Activated T-cell treated with anti-CD3 and anti-CD28 coated beads for 48 hours (primary cell): ENCODE results near the gene GOLGA7B.

Experiments used
- DNase-seq: peaks from one replicate; pipeline ENCODE4 v3.0.0-alpha.2; 2020; ENCODE audit warnings: low read depth

The GOLGA7B gene

GRCh38 chr10:97868134-97868685, 18.6 kb downstream of the GOLGA7B start:
- DNase-seq = no peak

DNA sequence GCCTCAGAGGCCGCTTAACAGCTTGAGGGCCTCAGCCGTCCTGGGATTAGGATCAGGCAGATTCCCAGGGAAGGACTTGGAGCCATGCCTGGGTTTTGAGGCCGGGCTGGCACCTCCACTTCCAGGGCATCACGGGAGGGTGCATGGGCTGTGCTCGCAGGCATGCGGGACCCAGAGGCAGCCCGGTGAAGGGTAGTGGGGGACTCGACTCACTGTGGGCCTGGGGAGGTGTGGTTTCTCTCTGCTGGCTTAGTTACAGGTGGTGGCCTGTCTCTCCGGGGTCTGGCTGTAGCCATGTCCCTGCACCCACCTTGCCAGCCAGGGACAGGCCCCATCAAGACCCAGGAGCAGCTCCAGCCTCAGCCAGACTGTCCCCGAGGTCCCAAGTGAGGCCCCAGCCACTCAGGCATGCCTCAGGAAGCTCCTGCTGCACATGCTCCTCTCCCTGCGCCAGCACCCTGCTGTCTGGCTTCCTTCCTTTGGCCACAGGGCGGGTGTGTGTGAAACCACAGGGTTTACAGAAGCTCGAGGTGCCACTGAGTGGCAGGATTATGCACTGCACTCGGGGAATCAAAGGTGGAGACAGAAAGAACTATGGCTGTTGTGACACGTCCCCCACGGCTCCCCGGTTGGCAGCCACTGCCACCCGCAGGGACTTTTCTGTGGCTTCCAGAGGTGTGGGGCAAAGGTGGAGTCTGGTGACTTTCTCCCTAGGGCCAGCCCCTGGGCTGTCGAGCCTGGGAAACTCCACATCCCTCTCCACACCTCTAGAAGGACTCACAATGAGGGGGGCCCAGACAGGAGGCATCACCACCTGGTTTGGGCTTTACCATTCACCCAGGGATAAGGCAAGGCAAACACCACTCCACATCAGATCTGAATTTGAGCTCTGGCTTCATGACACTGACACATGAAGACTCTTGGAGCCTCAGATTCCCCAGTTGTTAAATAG, 19.7 kb downstream of the GOLGA7B start:
- peak; percentile 74 for DNase-seq

- DNase-seq = no peak
Observed at GRCh38 chr10:97870990-97871389, 21.3 kb downstream of the GOLGA7B start.

DNA sequence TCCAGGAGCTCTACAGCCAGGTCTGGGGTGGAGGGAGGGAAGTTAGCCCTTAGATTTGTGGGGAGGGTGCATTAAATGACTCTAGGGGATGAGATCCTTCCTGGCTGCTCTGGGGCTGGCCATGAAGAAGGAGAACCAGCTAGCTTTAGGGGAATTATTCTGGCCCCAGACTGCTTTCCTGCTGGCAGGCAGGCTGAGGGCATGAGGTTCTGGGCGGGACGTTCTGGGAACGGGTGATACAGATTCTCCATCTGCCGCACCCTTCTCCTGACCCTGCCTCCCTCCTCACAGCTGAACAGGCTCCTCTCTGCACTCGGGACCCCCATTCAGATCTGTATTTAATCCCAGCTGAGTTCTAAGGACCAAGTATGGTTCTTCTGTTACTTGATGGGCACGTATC, 23.9 kb downstream of the GOLGA7B start:
- DNase-seq = no peak

DNA sequence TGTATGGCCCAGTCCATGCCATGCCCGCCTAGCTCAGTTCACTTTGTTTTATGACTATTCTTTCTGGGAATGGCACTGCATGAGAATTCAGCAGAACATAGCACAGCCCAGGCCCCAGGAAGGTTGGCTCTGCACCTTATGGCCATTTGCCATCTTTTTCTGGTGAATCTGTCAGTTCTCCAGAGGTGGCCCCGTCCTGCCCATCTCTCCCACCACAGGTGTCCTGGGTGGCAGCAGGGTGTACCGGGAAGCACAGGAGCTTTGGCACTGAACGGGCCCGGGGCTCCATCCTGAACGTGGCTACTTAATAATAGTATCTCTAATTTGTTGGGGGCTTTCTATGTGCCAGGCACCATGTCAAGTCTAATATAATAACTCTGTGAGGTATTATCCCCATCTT, 24.7 kb downstream of the GOLGA7B start:
- no peak for DNase-seq

DNA sequence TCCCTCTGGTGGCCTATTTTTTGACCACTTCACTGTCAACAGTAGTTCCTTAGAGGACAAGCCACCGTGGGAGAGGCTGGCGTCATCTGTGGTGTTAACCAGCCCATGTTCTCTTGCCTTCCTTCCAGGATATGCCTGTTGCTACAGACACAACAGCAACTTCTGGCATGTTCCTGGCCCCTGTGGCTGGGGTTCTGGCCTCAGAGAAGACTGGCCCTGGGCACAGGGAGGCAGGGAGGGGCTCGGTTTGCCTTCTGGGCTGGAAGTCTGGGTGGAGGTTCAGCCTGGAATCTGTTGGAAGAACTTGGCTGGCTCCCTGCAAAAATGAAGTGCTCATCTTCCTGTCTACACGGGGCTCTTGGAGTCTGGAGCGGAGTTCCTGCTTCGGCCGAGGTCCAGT, 25.7 kb downstream of the GOLGA7B start:
- no peak for DNase-seq

DNA sequence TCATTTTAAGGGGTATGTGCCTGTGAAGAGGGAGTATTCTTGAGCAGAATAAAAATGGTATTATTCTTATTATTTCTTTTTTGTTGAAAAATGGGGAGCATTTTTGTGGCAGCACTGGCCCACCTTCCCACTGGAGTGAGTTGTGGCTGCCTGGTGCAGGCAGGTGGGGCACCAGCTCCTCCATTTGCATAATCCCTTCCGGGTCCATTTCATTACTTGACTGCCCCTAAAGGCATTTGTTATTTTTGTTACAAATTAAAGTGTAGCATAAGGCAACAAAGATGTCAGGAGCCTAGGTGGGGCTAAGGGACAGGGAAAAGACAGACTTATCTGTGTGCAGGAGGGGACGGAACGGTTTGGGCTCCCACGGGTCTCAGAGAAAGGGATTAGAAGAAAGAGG, 26.8 kb downstream of the GOLGA7B start:
- DNase-seq = no peak

DNA sequence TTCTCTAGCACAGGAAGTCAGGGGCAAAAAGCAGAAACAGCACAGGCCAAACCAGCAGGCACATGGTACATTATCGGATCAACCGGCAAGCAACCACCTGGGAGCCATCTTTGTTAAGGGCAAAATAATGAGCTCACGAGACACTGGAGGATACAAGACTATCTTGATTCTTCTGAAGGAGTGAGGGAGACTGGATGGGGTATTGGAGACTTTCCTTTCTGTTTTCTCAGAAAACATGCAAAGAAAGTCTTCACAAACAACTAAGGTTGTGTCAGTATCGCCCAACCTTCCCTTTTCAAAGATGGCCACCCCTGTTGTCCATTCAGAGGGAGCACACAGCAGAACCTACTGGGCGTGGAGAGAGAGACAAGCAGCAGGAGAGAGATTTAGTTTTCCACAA, 29.6 kb downstream of the GOLGA7B start:
- DNase-seq = no peak

DNA sequence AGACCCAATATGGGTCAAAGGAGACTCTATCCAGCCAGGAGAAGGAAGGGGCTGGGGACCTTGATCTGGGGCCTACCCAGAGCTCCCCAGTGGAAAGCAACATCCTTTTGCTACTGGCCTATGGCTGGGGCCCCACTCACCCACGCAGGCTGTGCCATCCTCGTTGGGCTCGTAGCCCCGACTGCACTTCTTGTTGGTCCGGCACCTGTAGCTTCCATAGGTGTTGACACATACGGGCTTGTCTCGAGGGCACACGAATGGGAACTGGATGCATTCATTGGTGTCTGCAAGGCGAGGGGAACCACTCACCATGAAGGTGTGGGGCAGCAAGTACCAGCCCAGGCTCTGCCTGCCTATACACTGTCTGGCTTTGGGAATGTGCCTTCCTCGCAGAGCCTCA, 30.5 kb downstream of the GOLGA7B start:
- no peak for DNase-seq

GRCh38 chr10:97882142-97883091, 32.8 kb downstream of the GOLGA7B start:
- DNase-seq = peak; percentile 20

DNA sequence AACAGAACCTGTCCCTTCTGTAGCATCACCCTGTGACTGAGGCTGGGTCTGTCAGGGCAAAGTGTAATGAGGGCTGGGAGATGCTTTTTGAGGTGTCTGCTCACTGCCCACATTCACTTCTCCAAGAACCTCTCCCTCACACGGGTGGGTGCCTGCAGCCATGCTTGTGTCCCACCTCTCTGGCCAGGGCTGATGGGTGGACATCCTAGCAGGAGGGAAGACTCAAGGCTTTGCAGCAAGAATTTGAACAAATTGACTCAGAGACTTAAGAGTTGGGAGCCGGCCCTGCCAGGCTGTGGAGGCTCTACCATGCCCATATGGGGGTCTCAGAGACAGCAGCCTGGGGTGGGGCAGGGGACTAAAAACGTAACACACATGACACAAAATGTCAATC, 33.4 kb downstream of the GOLGA7B start:
- DNase-seq = no peak

GRCh38 chr10:97886286-97886685, 36.6 kb downstream of the GOLGA7B start:
- DNase-seq = no peak

GRCh38 chr10:97887399-97887798, 37.8 kb downstream of the GOLGA7B start:
- no peak for DNase-seq

DNA sequence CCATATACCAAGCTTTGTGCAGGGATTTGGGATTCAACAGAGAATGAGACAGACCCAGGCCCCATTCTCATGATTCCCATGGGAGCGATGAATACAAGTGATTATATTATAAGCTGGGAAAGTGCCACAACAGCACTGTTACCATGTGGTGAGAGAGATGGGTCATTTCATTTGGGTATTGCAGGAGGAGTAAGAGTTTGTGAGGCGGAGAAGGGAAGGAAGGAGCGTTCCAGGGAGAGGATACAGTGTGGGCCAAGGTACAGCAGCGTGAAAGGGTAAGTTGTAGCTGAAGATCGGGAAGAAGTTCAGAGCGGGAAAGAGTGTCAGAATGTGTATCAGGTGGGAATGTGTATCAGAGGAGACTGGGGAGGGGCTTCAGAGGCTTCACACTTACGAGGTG, 38.5 kb downstream of the GOLGA7B start:
- no peak for DNase-seq

GRCh38 chr10:97888641-97889262, 39.1 kb downstream of the GOLGA7B start:
- no peak for DNase-seq

DNA sequence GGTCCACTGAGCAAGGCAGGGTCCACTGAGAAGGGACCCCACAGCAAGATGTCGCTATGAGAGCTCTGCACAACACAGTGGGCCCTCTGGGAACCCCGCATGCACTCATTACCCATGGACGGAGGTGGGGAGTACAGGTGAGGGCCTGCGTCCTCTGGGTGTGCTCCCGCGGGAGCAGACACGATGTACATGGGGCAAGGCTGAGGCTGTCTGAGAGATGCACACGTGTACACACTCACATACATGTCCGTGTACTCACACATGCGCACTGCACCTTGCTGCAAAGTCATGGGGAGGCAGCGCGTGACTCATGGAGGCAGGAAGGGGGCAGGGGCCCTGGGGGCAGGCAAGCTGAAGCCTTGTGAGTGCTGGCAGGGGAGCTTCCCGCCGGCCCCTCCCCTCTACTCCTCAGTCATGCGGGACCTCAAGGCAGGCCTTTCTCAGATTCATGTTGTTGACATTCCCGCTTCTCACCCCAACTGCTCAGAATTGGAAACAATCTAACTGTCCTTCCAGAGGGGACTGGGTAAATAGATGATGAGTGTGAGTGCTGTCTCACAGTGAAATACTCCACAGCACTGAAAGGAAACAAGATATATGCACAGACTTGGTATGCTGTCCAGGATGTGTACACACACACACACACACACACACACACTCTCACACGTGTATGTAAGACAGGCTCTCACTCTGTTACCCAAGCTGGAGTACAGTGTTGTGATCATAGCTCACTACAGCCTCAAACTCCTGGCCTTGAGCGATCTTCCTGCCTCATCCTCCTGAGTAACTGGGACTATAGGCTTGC, 40.0 kb downstream of the GOLGA7B start:
- peak; percentile 8 for DNase-seq

- DNase-seq = no peak
Observed at GRCh38 chr10:97891497-97892167, 42.0 kb downstream of the GOLGA7B start.

- DNase-seq = no peak
Observed at GRCh38 chr10:97892506-97892905, 42.9 kb downstream of the GOLGA7B start.

DNA sequence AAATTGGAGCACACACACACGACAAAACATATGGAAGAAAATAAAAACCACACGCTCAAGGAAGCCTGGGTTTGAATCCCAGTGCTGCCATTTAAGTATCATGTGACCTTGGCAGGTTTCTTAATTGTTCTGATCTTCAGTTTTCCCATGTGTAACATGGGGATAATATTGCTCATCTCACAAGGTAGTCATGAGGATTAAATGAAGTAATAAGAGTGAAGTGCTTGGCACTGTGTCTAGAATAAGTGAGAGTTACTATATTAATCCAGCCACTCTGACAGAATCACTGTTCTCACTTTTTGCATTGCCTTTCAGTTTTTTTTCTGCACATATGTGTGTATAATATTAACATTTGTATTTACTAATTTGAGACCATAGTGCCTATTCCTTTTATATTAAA, 43.3 kb downstream of the GOLGA7B start:
- no peak for DNase-seq

- DNase-seq = no peak
Observed at GRCh38 chr10:97894092-97894491, 44.4 kb downstream of the GOLGA7B start.

- DNase-seq = no peak
Observed at GRCh38 chr10:97895084-97895483, 45.4 kb downstream of the GOLGA7B start.
